ENCODE results near the gene ADIPOR2. TPM values are rescaled to one million over a fixed set of nuclear protein-coding genes. Genes with fewer than 3 reads are reported as not detected.
A peak's percentile ranks its signal among the peaks of the same experiment; 100 is the strongest.

The ADIPOR2 gene
- polyA plus RNA-seq, 3 donors = 3.9 to 14.6 (median 6.2) TPM

GRCh38 chr12:1814266-1814665 is 123.4 kb downstream of the ADIPOR2 start:
- Histone ChIP-seq H3K9ac (ENCODE audit: insufficient read depth, low read length, poor library complexity, severe bottlenecking) (no peak overlapping the region), H3K4me3 (replicated peaks in 1 of 3; ENCODE audit: low read depth in 2 of 3, low read length in 3 of 3) (peak overlapping the region in 1 of 3 experiments; percentile 69), H2AFZ (ENCODE audit: insufficient read depth, low read depth, low read length, poor library complexity, severe bottlenecking) (no peak overlapping the region), H3K27ac (ENCODE audit: low read depth in 1 of 2, low read length in 2 of 2) (peak overlapping the region; percentile 94 to 98), H3K27me3 (ENCODE audit: control insufficient read depth in 2 of 2, insufficient read depth in 2 of 2, low read length in 2 of 2) (peaks cover 0 to 4% of the 10 kb centered on the region in 2 donors), H3K79me2 (ENCODE audit: insufficient read depth, low read length) (peaks cover 13% of the 10 kb centered on the region), H3K36me3 (replicated peaks in 1 of 2; ENCODE audit: control insufficient read depth in 1 of 2, insufficient read depth in 2 of 2, low read length in 2 of 2) (no peaks in the 10 kb centered on the region), H3K4me2 (replicated peaks; ENCODE audit: extremely low read depth, low read length, poor library complexity, severe bottlenecking) (no peak overlapping the region), H3K9me3 (replicated peaks in 1 of 2; ENCODE audit: control insufficient read depth in 1 of 2, insufficient read depth in 1 of 2, low read length in 2 of 2) (no peaks in the 10 kb centered on the region), H3K4me1 (ENCODE audit: control insufficient read depth in 1 of 2, insufficient read depth in 2 of 2, low read length in 2 of 2) (peaks cover 62 to 71% of the 10 kb centered on the region in 2 donors), H4K20me1 (ENCODE audit: insufficient read depth, low read length) (no peaks in the 10 kb centered on the region)
- WGBS (ENCODE audit: insufficient coverage) = 41% methylated on average over 8 of the region's 8 CpGs
- Mint-ChIP-seq H3K36me3 (peaks cover 10% of the 10 kb centered on the region in 2 donors), H3K4me3 (peak overlapping the region in 1 of 2 donors; percentile 43), H3K9me3 (peaks cover 0 to 4% (median 2%) of the 10 kb centered on the region in 7 donors), H3K27me3 (ENCODE audit: low read depth in 3 of 3) (peaks cover 5 to 11% (median 7%) of the 10 kb centered on the region in 3 donors), H3K27ac (peak overlapping the region; percentile 15 to 100 (median 100)), H3K4me1 (peaks cover 70% of the 10 kb centered on the region)
- no peak for DNase-seq
- intact Hi-C loops (cut with micrococcal nuclease) = loop anchor here in 1 of 2 donors (10.0 kb wide), 1 partner anchor 531 kb away; no protein-coding TSS in a partner anchor
- TF ChIP-seq, protein P1, sequence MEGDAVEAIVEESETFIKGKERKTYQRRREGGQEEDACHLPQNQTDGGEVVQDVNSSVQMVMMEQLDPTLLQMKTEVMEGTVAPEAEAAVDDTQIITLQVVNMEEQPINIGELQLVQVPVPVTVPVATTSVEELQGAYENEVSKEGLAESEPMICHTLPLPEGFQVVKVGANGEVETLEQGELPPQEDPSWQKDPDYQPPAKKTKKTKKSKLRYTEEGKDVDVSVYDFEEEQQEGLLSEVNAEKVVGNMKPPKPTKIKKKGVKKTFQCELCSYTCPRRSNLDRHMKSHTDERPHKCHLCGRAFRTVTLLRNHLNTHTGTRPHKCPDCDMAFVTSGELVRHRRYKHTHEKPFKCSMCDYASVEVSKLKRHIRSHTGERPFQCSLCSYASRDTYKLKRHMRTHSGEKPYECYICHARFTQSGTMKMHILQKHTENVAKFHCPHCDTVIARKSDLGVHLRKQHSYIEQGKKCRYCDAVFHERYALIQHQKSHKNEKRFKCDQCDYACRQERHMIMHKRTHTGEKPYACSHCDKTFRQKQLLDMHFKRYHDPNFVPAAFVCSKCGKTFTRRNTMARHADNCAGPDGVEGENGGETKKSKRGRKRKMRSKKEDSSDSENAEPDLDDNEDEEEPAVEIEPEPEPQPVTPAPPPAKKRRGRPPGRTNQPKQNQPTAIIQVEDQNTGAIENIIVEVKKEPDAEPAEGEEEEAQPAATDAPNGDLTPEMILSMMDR (IDR thresholded peaks at IDR 0.05) = no peak

DNA sequence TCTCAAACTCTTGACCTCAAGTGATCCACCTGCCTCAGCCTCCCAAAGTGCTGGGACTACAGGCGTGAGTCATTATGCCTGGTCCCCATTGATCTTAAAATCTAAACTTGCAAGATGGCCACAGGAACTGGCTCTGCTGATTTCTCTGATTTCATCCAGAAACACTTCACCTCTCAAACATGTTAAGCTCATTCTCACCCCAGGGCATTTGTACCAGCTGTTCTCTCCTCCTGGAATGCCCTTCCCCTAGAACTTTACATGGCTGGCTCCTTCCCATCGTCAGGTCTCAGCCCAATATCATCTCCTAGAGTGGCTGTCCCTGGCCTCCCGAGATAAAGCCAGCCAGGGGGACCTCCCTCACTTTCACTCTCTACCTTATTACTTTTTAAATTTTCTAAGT is 124.2 kb downstream of the ADIPOR2 start:
- Histone ChIP-seq H3K27ac (ENCODE audit: low read depth in 1 of 2, low read length in 2 of 2) (no peak overlapping the region), H3K36me3 (replicated peaks in 1 of 2; ENCODE audit: control insufficient read depth in 1 of 2, insufficient read depth in 2 of 2, low read length in 2 of 2) (no peaks in the 10 kb centered on the region), H3K79me2 (ENCODE audit: insufficient read depth, low read length) (peaks cover 9% of the 10 kb centered on the region), H2AFZ (ENCODE audit: insufficient read depth, low read depth, low read length, poor library complexity, severe bottlenecking) (no peak overlapping the region), H3K9ac (ENCODE audit: insufficient read depth, low read length, poor library complexity, severe bottlenecking) (no peak overlapping the region), H3K4me1 (ENCODE audit: control insufficient read depth in 1 of 2, insufficient read depth in 2 of 2, low read length in 2 of 2) (peaks cover 54 to 64% of the 10 kb centered on the region in 2 donors), H3K4me2 (replicated peaks; ENCODE audit: extremely low read depth, low read length, poor library complexity, severe bottlenecking) (no peak overlapping the region), H3K27me3 (ENCODE audit: control insufficient read depth in 2 of 2, insufficient read depth in 2 of 2, low read length in 2 of 2) (peaks cover 7 to 12% of the 10 kb centered on the region in 2 donors), H3K9me3 (replicated peaks in 1 of 2; ENCODE audit: control insufficient read depth in 1 of 2, insufficient read depth in 1 of 2, low read length in 2 of 2) (no peaks in the 10 kb centered on the region), H4K20me1 (ENCODE audit: insufficient read depth, low read length) (no peaks in the 10 kb centered on the region), H3K4me3 (replicated peaks in 1 of 3; ENCODE audit: low read depth in 2 of 3, low read length in 3 of 3) (no peak overlapping the region)
- H3K27ac Mint-ChIP-seq = peak overlapping the region in 1 of 7 donors; percentile 30
- peaks cover 14 to 20% (median 15%) of the 10 kb centered on the region in 3 donors for H3K27me3 Mint-ChIP-seq (ENCODE audit: low read depth in 3 of 3)
- DNase-seq = no peak
- peaks cover 10% of the 10 kb centered on the region in 2 donors for H3K36me3 Mint-ChIP-seq
- intact Hi-C loops (cut with micrococcal nuclease) = loop anchor here in 1 of 2 donors (10.0 kb wide), 1 partner anchor 530 kb away; no protein-coding TSS in a partner anchor
- peaks cover 0 to 7% (median 3%) of the 10 kb centered on the region in 7 donors for H3K9me3 Mint-ChIP-seq
- no peak overlapping the region for H3K4me3 Mint-ChIP-seq
- H3K4me1 Mint-ChIP-seq = peaks cover 65% of the 10 kb centered on the region
- TF ChIP-seq, protein P1 (IDR thresholded peaks at IDR 0.05) = no peak
- 100% methylated on average over 2 of the region's 3 CpGs for WGBS (ENCODE audit: insufficient coverage)
